A549 treated with AZD9567 at 1 μM for 4 hours (cell line): ENCODE data around the gene PIGK. TPM values are rescaled to one million over a fixed set of nuclear protein-coding genes. Genes with fewer than 3 reads are reported as not detected.

Source experiments
- total RNA-seq: library from RNA; stranded (reverse); fragments of 200-300 nt; extraction: Qiagen RNA extraction; gene quantifications from 5 replicates; pipeline ENCODE4 v1.2.3, GENCODE V29; 2022; ENCODE audit not compliant: insufficient read depth

The PIGK gene
- 17.9 to 21.2 TPM (median 19.4 TPM) in 5 replicates for total RNA-seq

DNA sequence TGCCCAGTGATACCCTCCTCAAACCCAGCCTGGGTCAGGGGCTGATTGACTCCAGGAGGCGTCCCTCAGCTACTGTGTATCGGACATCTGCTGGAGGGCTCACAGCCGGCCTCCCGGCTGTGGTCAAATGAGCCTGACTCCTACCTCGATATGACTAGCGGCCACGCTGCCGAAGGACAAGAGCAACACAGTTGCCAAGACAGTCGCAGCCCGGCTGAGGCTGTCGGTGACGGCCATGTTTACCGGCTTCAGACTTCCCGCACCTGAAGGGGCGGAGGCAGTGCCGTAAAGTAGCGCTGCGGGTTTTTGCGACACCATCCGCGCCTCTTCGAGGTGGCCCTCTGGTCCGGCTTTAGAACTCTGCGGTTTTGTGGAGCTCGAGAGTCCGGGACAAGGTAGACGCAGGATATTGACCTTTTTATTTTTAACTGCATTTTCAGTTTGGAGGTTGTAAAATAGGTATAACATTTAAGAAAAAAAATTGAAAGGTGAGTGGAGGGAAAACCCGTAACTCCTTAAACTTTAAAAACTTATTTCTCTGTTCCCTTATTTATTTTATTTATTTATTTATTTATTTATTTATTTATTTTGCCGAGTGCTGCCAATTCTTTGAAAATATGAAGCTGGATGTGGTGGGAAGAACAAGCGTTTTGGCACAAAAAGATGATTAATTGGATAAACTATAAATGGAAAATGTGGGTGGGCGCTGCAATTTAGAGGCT, at the start of gene PIGK:
Gene PIGK (minus strand): TSS at position 265 of the 722 bp plus-strand sequence. CDS start 28 bp downstream, at position 237.

Other genes with a start within 250 kb of the PIGK start
- 4.8 to 15.1 TPM (median 5.3 TPM) in 5 replicates for gene AK5, start 62.6 kb upstream of the PIGK start, total RNA-seq